Measurements from ENCODE around the gene TPRX1.

The TPRX1 gene

GRCh38 chr19:47755762-47756626 lies 48.4 kb downstream of the TPRX1 start:
- Histone ChIP-seq H3K4me2 (ENCODE audit: low read length) (no peak overlapping the region), H3F3A (ENCODE audit: control insufficient read depth, insufficient read depth) (0 out of 2 replicates have a peak, but pooled peaks cover 3% of the 10 kb centered on the region), H3K4me1 (ENCODE audit: control insufficient read depth, low read length) (no peaks in the 10 kb centered on the region), H3K9me3 (ENCODE audit: control insufficient read depth, insufficient read depth, low read length) (no peaks in the 10 kb centered on the region), H3K27me3 (ENCODE audit: control insufficient read depth, low read length) (no peaks in the 10 kb centered on the region), H4K20me1 (ENCODE audit: control insufficient read depth, insufficient read depth, low read depth, low read length) (no peaks in the 10 kb centered on the region), H3K9me2 (replicated peaks; ENCODE audit: control insufficient read depth, low read length) (no peaks in the 10 kb centered on the region), H3K4me3 (ENCODE audit: low read length) (no peak overlapping the region), H3K27ac (ENCODE audit: low read depth, low read length) (no peak overlapping the region), H3K79me2 (ENCODE audit: control insufficient read depth, low read length) (no peaks in the 10 kb centered on the region), H3K36me3 (ENCODE audit: control insufficient read depth, low read length) (peaks cover 79% of the 10 kb centered on the region)
- TF ChIP-seq EZH2phosphoT487 (IDR thresholded peaks at IDR 0.05; ENCODE audit: borderline replicate concordance, low read length): no peak
- no peak for TF ChIP-seq CTCF (IDR thresholded peaks at IDR 0.05; ENCODE audit: low read depth, low read length, poor library complexity, severe bottlenecking)

GRCh38 chr19:47755065-47755761 lies 49.1 kb downstream of the TPRX1 start:
- Histone ChIP-seq H3K4me1 (ENCODE audit: control insufficient read depth, low read length) (no peaks in the 10 kb centered on the region), H3K9me2 (replicated peaks; ENCODE audit: control insufficient read depth, low read length) (no peaks in the 10 kb centered on the region), H4K20me1 (ENCODE audit: control insufficient read depth, insufficient read depth, low read depth, low read length) (no peaks in the 10 kb centered on the region; the same call in 1 of the 2 replicates), H3K27ac (ENCODE audit: low read depth, low read length) (no peak overlapping the region), H3K4me3 (ENCODE audit: low read length) (no peak overlapping the region), H3K9me3 (ENCODE audit: control insufficient read depth, insufficient read depth, low read length) (no peaks in the 10 kb centered on the region), H3K79me2 (ENCODE audit: control insufficient read depth, low read length) (peaks cover 3% of the 10 kb centered on the region), H3K27me3 (ENCODE audit: control insufficient read depth, low read length) (no peaks in the 10 kb centered on the region), H3F3A (ENCODE audit: control insufficient read depth, insufficient read depth) (no peaks in the 10 kb centered on the region), H3K36me3 (ENCODE audit: control insufficient read depth, low read length) (peaks cover 87% of the 10 kb centered on the region), H3K4me2 (ENCODE audit: low read length) (no peak overlapping the region)
- TF ChIP-seq CTCF (IDR thresholded peaks at IDR 0.05; ENCODE audit: low read depth, low read length, poor library complexity, severe bottlenecking) (no peak), EZH2phosphoT487 (IDR thresholded peaks at IDR 0.05; ENCODE audit: borderline replicate concordance, low read length) (no peak)

GRCh38 chr19:47754206-47755064 lies 49.9 kb downstream of the TPRX1 start:
- TF ChIP-seq CTCF (IDR thresholded peaks at IDR 0.05; ENCODE audit: low read depth, low read length, poor library complexity, severe bottlenecking): no peak
- no peak for TF ChIP-seq EZH2phosphoT487 (IDR thresholded peaks at IDR 0.05; ENCODE audit: borderline replicate concordance, low read length)
- peaks cover 95% of the 10 kb centered on the region for H3K36me3 ChIP-seq (ENCODE audit: control insufficient read depth, low read length)
- H3K4me3 ChIP-seq (ENCODE audit: low read length): no peak overlapping the region
- no peak overlapping the region for H3K27ac ChIP-seq (ENCODE audit: low read depth, low read length)
- no peaks in the 10 kb centered on the region for H3K9me3 ChIP-seq (ENCODE audit: control insufficient read depth, insufficient read depth, low read length)
- H3K9me2 ChIP-seq (replicated peaks; ENCODE audit: control insufficient read depth, low read length): no peaks in the 10 kb centered on the region
- H3K79me2 ChIP-seq (ENCODE audit: control insufficient read depth, low read length): peaks cover 11% of the 10 kb centered on the region
- no peaks in the 10 kb centered on the region for H3K27me3 ChIP-seq (ENCODE audit: control insufficient read depth, low read length)
- H3K4me2 ChIP-seq (ENCODE audit: low read length): no peak overlapping the region
- peaks cover 7% of the 10 kb centered on the region; the same call in 1 of the 2 replicates for H4K20me1 ChIP-seq (ENCODE audit: control insufficient read depth, insufficient read depth, low read depth, low read length)
- peaks cover 5% of the 10 kb centered on the region for H3K4me1 ChIP-seq (ENCODE audit: control insufficient read depth, low read length)
- no peaks in the 10 kb centered on the region for H3F3A ChIP-seq (ENCODE audit: control insufficient read depth, insufficient read depth)

All from DOHH2 (cell line).